HG02981 (cell line): ENCODE results near the gene L1CAM.

Experiments
- ATAC-seq: cut with Tn5 transposase; IDR thresholded peaks from one replicate; pipeline ENCODE4 v1.9.1; 2021; ENCODE audit warnings: mild to moderate bottlenecking, moderate library complexity; ENCODE audit not compliant: unreplicated experiment

The L1CAM gene

DNA sequence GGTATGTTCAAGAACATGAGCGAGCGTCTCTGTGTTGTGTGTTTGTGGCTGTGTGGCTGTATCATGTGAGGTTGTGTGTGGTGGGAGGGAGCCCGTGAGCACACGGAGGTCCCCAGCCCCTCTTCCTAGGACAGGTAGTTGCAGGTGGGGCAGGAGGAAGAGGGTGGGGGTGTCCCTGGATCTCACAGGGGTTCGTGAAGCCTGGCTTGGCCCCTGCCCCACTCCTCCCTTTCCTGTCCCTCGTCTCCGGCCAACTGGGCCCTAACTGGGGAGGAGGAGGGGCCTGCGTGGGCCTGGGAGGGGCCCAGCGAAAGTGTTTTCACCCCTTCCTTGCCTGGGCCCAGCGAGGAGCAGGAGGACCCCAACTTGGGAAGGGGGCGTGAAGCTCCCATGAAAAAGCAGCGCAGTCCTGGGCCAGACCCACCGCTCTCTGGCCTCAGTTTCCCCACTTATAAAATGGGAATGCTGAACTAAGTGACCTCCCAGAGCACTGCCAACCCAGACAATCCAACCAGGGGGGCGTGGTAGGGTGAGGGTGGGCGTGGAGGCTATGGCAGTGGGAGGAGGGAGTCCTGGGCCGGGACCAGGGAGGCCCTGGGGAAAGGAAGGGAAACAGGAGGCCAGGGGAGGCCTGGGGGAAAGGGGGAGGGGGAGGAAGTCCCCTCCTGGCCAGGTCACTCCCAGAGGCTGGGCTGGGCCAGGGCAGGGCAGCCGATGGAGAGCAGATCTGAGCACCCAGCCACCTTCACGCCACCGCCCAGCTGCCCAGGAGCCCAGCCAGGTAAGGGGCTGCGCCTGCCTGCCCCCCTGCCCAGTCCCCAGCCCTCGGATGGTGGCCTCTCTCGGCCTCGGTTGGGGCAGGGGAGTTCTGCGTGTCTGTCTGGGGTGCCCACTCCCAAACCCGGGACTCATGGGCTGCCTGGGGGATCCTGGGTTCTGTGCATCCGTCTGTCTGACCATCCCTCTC is 18.3 kb upstream of the L1CAM start, which contains the start of gene AVPR2:
AVPR2 (plus strand) TSS at position 683 of the 967 bp plus-strand sequence. CDS start 473 bp downstream, outside the sequence.
- ATAC-seq = no peak

DNA sequence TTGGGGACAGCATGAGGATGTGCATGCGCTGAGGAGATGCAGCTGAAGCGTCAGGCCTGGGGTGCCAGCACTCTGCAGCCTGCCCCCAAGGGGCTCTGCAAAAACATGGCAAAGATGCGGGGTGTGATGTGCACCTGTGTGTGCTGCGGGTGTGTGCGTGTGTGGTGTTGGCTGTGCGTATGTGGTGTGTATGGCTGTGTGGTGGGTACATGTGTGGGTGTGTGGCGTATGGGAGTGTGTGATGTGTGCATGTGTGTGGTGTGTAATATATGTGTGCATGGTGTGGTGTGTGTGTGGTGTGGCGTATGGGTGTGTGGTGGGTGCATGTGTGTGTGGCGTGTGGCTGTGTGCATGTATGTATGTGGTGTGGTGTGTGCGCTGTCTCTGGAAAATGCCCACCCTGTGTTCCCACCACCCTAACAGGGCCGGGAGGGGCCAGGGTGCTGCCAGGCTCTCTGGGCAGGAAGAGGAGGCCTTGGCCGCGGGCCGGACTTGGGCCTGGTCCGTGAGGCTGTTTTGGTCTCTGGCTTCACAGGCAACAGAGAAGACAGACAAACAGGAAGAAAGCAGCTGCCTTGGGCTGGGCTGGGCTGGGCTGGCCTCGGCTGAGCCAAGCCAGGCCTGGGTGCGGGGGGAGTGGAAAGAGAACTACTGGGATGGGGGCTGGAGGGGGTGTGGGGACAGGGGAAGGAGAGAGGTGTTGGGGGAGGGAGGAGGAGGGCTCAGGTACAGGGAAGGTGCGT is 17.4 kb upstream of the L1CAM start:
- no peak for ATAC-seq

GRCh38 chrX:153902385-153902784 is 16.4 kb upstream of the L1CAM start:
- ATAC-seq = no peak

- no peak for ATAC-seq
These were observed 15.8 kb upstream of the L1CAM start for GRCh38 chrX:153901753-153902140.

GRCh38 chrX:153900831-153901752 is 15.1 kb upstream of the L1CAM start:
- ATAC-seq = peak; percentile 87

- ATAC-seq = no peak
These were observed 11.9 kb upstream of the L1CAM start for GRCh38 chrX:153897899-153898298.

GRCh38 chrX:153889123-153889522 is 3.1 kb upstream of the L1CAM start:
- ATAC-seq = no peak

- no peak for ATAC-seq
These were observed 2.4 kb upstream of the L1CAM start for GRCh38 chrX:153888344-153888743.

GRCh38 chrX:153887385-153887784 is 1.4 kb upstream of the L1CAM start:
- ATAC-seq = no peak

DNA sequence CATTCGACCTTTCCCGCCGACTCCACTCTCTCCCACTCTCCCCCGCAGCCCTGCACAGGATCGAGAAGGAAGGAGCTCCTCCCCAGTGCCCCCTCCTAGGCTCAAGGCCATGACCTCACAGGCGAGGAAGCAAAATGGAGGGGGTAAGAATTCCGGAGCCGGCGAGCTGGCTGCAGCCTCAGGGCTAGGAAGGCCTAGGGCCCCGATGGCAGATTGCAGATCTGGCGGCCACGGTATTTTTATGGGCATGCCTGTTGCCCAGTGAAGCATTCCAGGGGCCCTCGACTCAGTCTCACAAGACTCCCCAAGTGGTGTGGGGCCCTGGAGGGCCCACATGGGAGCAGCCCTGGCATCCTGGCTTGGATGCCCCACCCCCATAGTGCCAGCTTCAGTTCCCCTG is 942 bp upstream of the L1CAM start:
- ATAC-seq = no peak

- ATAC-seq = no peak
These were observed 675 bp downstream of the L1CAM start for GRCh38 chrX:153885208-153885787.

DNA sequence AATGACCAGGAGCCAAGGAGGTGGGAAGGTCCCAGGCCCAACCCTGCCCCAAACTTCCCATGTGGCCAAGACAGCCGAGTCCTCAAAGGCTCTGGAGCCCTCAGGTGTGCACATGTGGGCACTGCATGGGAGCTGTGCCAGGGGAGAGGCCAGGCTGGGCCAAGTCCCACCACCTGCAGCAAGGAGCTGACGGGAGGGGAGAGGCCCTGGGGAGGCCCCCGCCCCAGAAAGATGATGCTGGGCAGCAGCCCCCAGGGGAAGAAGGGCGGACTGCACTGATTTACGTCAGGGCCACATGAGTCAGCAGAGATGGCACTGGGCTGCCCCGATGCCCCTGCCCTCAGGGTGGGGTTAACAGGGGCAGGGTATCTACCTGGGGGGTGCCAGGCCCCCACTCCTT is 1.4 kb downstream of the L1CAM start:
- ATAC-seq = no peak

DNA sequence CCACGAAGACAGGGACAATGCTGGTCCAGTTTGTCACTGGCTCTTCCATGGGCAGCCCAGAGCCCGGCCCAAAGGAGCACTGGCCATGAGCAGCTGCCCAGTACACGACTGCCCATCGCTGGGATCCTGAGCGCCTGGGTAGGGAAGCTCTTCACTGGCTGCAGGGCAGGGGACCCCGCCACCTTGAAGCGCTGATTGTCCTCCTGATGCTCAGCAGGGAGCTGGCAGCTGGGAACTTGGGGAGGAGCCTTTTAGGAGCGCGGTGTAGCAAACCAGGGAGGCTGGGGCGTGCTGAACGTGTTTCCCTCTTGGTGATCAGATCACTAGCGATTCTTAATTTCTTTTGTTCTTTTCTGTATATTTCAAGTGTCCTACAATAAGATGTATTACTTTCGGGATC is 1.8 kb downstream of the L1CAM start:
- ATAC-seq = no peak

- ATAC-seq = no peak
These were observed 2.7 kb downstream of the L1CAM start for GRCh38 chrX:153883163-153883843.

GRCh38 chrX:153882557-153882956 is 3.4 kb downstream of the L1CAM start:
- no peak for ATAC-seq

GRCh38 chrX:153882086-153882498 is 3.9 kb downstream of the L1CAM start:
- no peak for ATAC-seq

DNA sequence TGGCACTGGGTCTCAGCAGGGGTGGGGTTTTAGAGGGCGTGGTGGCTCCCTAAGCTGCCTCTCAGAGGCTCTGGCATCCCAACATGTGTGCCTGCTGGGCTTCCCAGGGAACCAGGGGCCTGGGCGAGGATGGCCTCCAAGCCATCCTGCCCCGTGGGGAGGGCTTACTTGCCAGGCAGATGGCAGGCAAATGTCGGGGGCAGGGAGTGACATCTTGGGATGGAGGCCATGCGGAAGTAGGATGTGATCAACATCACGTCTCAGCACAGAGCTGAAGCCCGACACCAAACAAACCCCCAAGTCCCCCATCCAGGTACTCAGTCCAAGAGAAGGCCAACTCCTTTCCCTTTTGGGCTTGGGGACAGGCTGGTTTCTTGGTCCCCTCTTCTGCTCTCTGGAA is 4.7 kb downstream of the L1CAM start:
- ATAC-seq = no peak

- ATAC-seq = no peak
These were observed 5.5 kb downstream of the L1CAM start for GRCh38 chrX:153880440-153880815.

DNA sequence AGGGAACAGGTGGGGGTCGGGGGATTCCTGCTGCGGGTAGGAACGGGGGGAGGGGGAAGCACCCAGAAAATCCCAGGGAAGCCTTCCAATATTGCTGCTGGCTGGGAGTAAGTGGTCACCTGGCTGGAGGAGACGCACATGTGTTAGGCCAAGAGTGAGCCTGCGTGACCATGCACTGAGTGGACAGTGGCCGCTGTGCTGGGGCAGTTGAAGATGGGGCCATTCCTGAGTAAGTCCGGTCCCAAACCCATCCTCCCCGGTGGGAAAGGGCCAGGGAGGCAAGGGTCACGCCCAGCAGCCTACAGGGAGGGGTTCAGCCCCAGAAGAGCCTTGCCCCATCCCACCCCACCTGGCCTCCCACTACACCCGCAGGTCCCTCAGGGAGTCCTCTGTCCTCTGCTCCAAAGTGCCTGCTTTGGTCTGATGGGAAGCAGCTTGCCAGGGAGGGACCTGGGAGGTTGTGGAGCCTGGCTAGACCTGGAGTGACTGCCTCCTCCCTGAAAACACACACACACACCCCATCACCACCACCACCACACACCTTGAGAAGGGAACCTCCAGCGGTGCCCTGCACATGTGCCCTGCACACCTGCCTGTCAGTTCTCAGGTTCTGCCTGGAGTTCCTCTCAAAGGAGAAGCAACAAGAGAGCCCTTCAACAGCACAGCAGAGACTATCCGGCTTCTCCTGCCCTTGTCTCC is 6.1 kb downstream of the L1CAM start:
- no peak for ATAC-seq
